DMS 273 treated with DMSO at 0.1 percent for 48 hours (cell line): ENCODE measurements around the gene WNT7A.
"Not testable (repeated sequence)": the region's sequence is repeated elsewhere in the genome, so short reads cannot be mapped to it uniquely, and the experiment has no call there.

Experiments
- DNase-seq: peaks from one replicate; lab custom pipeline; 2025; lab: John Stamatoyannopoulos, UW

The WNT7A gene

GRCh38 chr3:13879946-13880810 is at the start of gene WNT7A:
WNT7A (minus strand) TSS chr3:13880071; CDS start chr3:13879816, 255 bp downstream.
- no peak for DNase-seq

- not testable (repeated sequence) for DNase-seq
Observed at GRCh38 chr3:13928741-13929140, 48.9 kb upstream of the WNT7A start.

GRCh38 chr3:13927295-13927694 is 47.4 kb upstream of the WNT7A start:
- no peak for DNase-seq

- DNase-seq: no peak
Observed at GRCh38 chr3:13916375-13916774, 36.5 kb upstream of the WNT7A start.

- no peak for DNase-seq
Observed at GRCh38 chr3:13902648-13903238, 22.9 kb upstream of the WNT7A start.

GRCh38 chr3:13901935-13902584 is 22.2 kb upstream of the WNT7A start:
- DNase-seq: no peak

GRCh38 chr3:13898346-13898745 is 18.5 kb upstream of the WNT7A start:
- no peak for DNase-seq

GRCh38 chr3:13896473-13897154 is 16.7 kb upstream of the WNT7A start:
- peak; percentile 65 for DNase-seq

- peak; percentile 59 for DNase-seq
Observed at GRCh38 chr3:13895155-13896105, 15.6 kb upstream of the WNT7A start.

GRCh38 chr3:13894807-13895154 is 14.9 kb upstream of the WNT7A start:
- no peak for DNase-seq

- no peak for DNase-seq
Observed at GRCh38 chr3:13894096-13894806, 14.4 kb upstream of the WNT7A start.

- no peak for DNase-seq
Observed at GRCh38 chr3:13892304-13892703, 12.4 kb upstream of the WNT7A start.

GRCh38 chr3:13891492-13892073 is 11.7 kb upstream of the WNT7A start:
- DNase-seq: no peak

GRCh38 chr3:13891017-13891392 is 11.1 kb upstream of the WNT7A start:
- peak; percentile 36 for DNase-seq

- no peak for DNase-seq
Observed at GRCh38 chr3:13890377-13891016, 10.6 kb upstream of the WNT7A start.

GRCh38 chr3:13888576-13888975 is 8.7 kb upstream of the WNT7A start:
- no peak for DNase-seq

- no peak for DNase-seq
Observed at GRCh38 chr3:13887495-13888300, 7.8 kb upstream of the WNT7A start.

- DNase-seq: no peak
Observed at GRCh38 chr3:13886593-13887129, 6.8 kb upstream of the WNT7A start.

GRCh38 chr3:13885704-13886010 is 5.8 kb upstream of the WNT7A start:
- DNase-seq: no peak
